ENCODE measurements around the gene TBL2. TPM values are rescaled to one million over a fixed set of nuclear protein-coding genes. Genes with fewer than 3 reads are reported as not detected.
"Not testable (repeated sequence)": the region's sequence is repeated elsewhere in the genome, so short reads cannot be mapped to it uniquely, and the experiment has no call there.

TBL2 gene
- total RNA-seq, 1 donor from 2014 or later = 42.1 TPM

DNA sequence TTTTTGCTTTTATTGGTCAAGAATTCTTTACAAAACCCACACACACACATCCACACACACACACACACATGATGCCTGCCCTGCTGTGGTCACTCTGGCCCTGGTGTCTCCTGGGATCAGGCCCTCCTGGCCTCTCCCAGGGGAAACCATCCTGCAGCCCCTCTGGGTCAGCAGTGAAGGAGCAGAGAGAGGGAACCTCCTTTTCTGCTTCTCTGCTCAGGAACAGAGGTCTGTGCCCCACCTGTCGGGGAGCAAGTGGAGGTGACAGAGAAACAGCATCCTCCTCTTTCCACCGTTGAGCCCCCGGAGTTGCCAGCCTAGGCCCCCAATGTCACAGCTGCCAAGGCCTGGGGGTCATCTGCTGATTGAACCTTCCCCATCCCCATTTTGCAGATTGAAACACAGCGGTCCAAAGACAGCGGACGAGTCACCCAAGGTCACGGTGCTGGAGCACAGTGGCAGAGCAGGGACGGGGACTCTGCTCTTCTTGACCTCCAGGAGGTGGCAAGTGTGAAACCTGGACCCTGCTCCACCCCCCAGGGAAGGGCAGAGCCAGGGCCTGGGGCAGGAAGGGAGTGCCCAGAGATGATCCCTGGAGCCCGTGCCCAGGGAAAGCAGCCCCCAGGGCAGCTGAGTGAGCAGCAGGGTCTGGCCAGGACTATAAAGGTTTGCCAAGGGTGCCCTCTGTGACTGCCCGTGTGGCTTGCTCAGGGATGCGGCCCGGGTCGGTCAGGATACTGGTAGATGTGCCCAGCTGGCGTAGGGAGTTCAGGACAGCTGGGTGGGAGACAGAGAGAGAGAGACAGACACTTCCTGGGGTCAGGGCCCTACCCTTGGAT, 15.0 kb upstream of the TBL2 start:
- no peaks in the 10 kb centered on the region for H3K36me3 Mint-ChIP-seq (ENCODE audit: insufficient read depth)
- TF ChIP-seq, protein P1, sequence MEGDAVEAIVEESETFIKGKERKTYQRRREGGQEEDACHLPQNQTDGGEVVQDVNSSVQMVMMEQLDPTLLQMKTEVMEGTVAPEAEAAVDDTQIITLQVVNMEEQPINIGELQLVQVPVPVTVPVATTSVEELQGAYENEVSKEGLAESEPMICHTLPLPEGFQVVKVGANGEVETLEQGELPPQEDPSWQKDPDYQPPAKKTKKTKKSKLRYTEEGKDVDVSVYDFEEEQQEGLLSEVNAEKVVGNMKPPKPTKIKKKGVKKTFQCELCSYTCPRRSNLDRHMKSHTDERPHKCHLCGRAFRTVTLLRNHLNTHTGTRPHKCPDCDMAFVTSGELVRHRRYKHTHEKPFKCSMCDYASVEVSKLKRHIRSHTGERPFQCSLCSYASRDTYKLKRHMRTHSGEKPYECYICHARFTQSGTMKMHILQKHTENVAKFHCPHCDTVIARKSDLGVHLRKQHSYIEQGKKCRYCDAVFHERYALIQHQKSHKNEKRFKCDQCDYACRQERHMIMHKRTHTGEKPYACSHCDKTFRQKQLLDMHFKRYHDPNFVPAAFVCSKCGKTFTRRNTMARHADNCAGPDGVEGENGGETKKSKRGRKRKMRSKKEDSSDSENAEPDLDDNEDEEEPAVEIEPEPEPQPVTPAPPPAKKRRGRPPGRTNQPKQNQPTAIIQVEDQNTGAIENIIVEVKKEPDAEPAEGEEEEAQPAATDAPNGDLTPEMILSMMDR (IDR thresholded peaks at IDR 0.05; ENCODE audit: unreplicated experiment) = no peak
- no peaks in the 10 kb centered on the region for H3K9me3 Mint-ChIP-seq (ENCODE audit: low read depth)
- no peak for DNase-seq (ENCODE audit: low spot score, unreplicated experiment)
- H3K4me1 Mint-ChIP-seq (ENCODE audit: low read depth) = no peaks in the 10 kb centered on the region
- no peak overlapping the region for H3K27ac Mint-ChIP-seq
- H3K4me3 Mint-ChIP-seq (ENCODE audit: low read depth) = no peak overlapping the region
- H3K27me3 Mint-ChIP-seq = peaks cover 12% of the 10 kb centered on the region

DNA sequence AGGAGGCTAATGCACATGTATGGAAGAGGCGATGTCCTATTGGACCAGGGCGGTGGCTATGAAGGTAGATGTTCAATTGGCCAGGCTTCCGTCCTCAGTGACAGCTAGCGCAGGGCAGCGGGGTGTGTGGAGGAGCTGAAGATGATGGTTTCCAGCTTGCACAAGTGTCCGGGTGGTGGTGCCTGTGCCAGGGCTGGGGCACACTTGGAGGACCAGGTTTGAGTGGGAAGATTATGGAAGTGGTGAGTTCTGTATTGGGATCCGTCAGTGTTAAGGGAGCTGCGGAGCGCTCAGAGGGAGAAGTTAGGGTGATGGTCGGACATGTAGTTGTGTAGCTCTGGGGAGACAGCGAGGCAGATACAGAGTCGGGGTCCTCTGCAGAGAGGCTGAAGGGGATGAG, 8.5 kb upstream of the TBL2 start:
- H3K27me3 Mint-ChIP-seq = peaks cover 9% of the 10 kb centered on the region
- H3K27ac Mint-ChIP-seq = no peak overlapping the region
- H3K9me3 Mint-ChIP-seq (ENCODE audit: low read depth) = no peaks in the 10 kb centered on the region

DNA sequence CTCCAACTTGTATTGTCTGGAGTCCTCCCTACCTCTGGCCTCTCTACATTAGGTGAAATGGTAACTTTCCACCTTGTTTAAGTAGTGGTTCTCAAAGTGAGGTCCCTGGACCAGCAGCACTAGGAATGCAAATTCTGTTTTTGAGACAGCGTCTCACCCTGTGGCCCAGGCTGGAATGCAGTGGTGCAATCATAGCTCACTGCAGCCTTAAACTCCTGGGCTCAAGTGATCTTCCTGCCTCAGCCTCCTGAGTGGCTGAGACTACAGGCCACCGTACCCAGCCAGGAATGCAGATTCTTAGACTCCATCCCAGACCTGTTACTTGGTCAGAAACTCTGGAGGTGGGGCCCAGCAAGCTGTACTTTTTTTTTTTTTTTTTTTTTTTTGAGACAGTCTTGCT, 6.8 kb upstream of the TBL2 start:
- H3K27ac Mint-ChIP-seq = no peak overlapping the region
- TF ChIP-seq, protein P1 (IDR thresholded peaks at IDR 0.05; ENCODE audit: unreplicated experiment) = no peak
- H3K36me3 Mint-ChIP-seq (ENCODE audit: insufficient read depth) = no peaks in the 10 kb centered on the region
- no peak overlapping the region for H3K4me3 Mint-ChIP-seq (ENCODE audit: low read depth)
- no peak for DNase-seq (ENCODE audit: low spot score, unreplicated experiment)
- no peaks in the 10 kb centered on the region for H3K9me3 Mint-ChIP-seq (ENCODE audit: low read depth)
- peaks cover 1% of the 10 kb centered on the region for H3K4me1 Mint-ChIP-seq (ENCODE audit: low read depth)
- peaks cover 12% of the 10 kb centered on the region for H3K27me3 Mint-ChIP-seq

More for the DNA sequence above, 8.5 kb upstream of the TBL2 start:
- peaks cover 1% of the 10 kb centered on the region for H3K4me1 Mint-ChIP-seq (ENCODE audit: low read depth)
- TF ChIP-seq, protein P1 (IDR thresholded peaks at IDR 0.05; ENCODE audit: unreplicated experiment) = no peak
- DNase-seq (ENCODE audit: low spot score, unreplicated experiment) = no peak
- no peaks in the 10 kb centered on the region for H3K36me3 Mint-ChIP-seq (ENCODE audit: insufficient read depth)
- H3K4me3 Mint-ChIP-seq (ENCODE audit: low read depth) = no peak overlapping the region

DNA sequence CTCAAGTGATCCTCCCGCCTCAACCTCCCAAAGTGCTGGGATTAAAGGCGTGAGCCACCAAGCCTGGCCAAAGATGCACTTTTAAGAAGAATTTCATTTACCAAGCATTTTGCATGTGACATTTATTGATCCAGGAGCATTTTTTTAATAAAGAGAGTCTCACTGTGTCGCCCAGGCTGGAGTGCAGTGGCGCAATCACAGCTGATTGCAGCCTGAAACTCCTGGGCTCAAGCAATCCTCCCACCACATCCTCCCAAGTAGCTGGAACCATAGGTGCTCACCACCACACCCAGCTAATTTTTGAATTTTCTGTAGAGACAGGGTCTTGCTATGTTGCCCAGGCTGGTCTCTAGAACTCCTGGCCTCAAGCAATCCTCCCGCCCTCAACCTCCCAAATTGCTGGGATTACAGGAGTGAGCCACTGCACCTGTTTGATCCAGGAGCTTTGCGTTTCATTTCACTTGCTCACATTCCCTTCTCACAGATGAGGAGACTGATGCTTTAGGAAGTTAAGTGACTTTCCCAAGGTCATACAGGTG, 4.4 kb upstream of the TBL2 start:
- TF ChIP-seq, protein P1 (IDR thresholded peaks at IDR 0.05; ENCODE audit: unreplicated experiment) = no peak
- peaks cover 12% of the 10 kb centered on the region for H3K27me3 Mint-ChIP-seq
- H3K36me3 Mint-ChIP-seq (ENCODE audit: insufficient read depth) = no peaks in the 10 kb centered on the region
- DNase-seq (ENCODE audit: low spot score, unreplicated experiment) = no peak
- H3K9me3 Mint-ChIP-seq (ENCODE audit: low read depth) = no peaks in the 10 kb centered on the region
- H3K27ac Mint-ChIP-seq = no peak overlapping the region
- no peak overlapping the region for H3K4me3 Mint-ChIP-seq (ENCODE audit: low read depth)
- peaks cover 5% of the 10 kb centered on the region for H3K4me1 Mint-ChIP-seq (ENCODE audit: low read depth)

DNA sequence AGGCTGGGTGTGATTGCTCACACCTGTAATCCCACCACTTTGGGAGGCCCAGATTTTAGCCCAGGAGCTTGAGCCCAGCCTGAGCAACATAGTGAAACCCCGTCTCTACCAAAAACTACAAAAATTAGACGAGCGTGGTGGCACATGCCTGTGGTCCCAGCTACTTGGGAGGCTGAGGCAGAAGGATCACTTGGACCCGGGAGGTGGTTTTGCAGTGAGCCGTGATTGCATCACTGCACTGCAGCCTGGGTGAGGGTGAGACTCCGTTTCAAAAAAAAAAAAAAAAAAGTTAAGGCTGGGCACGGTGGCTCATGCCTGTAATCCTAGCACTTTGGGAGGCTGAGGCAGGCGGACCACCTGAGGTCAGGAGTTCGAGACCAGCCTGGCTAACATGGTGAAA, 2.6 kb upstream of the TBL2 start:
- not testable (repeated sequence) for H3K4me3 Mint-ChIP-seq (ENCODE audit: low read depth); H3K4me1 Mint-ChIP-seq (ENCODE audit: low read depth); DNase-seq (ENCODE audit: low spot score, unreplicated experiment); H3K36me3 Mint-ChIP-seq (ENCODE audit: insufficient read depth); H3K9me3 Mint-ChIP-seq (ENCODE audit: low read depth); H3K27me3 Mint-ChIP-seq; H3K27ac Mint-ChIP-seq

All from progenitor cell of endocrine pancreas (in vitro differentiated cells).